Heart left ventricle (tissue), 16 donors: Measurements from ENCODE around the gene ENOX1. TPM values are rescaled to one million over a fixed set of nuclear protein-coding genes. Genes with fewer than 3 reads are reported as not detected.

Experiments used
- ATAC-seq, 4 donors: fragments of 200-7000 bp; cut with Tn5 transposase; one replicate each; pipeline ENCODE4 v1.9.1; 2020 to 2022; ENCODE audit warnings: moderate library complexity in 4 of 4, mild to moderate bottlenecking in 3 of 4, moderate number of reproducible peaks in 1 of 4
- DNase-seq, 5 donors: peaks; one replicate each; pipeline ENCODE4 v3.0.0-alpha.2; 2020
- H3K27ac ChIP-seq, 12 donors: fragments of 200-600 bp; sonication (generic) in 4 of 12; one replicate each; pipeline versions ENCODE4 v1.5.0 to v1.8.0; 2016 to 2022; ENCODE audit warnings: mild to moderate bottlenecking in 2 of 12
- H3K27me3 ChIP-seq, 9 donors: fragments of 200-600 bp; sonication (generic) in 2 of 9; one replicate each; pipeline versions ENCODE4 v1.5.1 to v1.8.0; 2016 to 2022; ENCODE audit warnings: mild to moderate bottlenecking in 3 of 9
- H3K36me3 ChIP-seq, 9 donors: fragments of 200-600 bp; sonication (generic) in 2 of 9; one replicate each; pipeline versions ENCODE4 v1.5.0 to v1.8.0; 2018 to 2022; ENCODE audit warnings: mild to moderate bottlenecking in 2 of 9
- H3K4me1 ChIP-seq, 12 donors: fragments of 200-600 bp; sonication (generic) in 4 of 12; one replicate each; pipeline versions ENCODE4 v1.5.0 to v1.8.0; 2016 to 2022; ENCODE audit warnings: mild to moderate bottlenecking in 3 of 12
- H3K4me3 ChIP-seq, 12 donors: fragments of 200-600 bp; sonication (generic) in 4 of 12; one replicate each; pipeline versions ENCODE4 v1.5.0 to v1.8.0; 2017 to 2022; ENCODE audit warnings: mild to moderate bottlenecking in 9 of 12, moderate library complexity in 4 of 12
- H3K9me3 ChIP-seq, 12 donors: fragments of 200-600 bp; sonication (generic) in 4 of 12; one replicate each; pipeline versions ENCODE4 v1.5.0 to v1.8.0; 2016 to 2022; ENCODE audit warnings: mild to moderate bottlenecking in 1 of 12
- CTCF ChIP-seq, 12 donors: fragments of 200-600 bp; sonication (generic) in 4 of 12; IDR thresholded peaks; one replicate each; pipeline versions ENCODE4 v1.5.0 to v1.8.0; 2018 to 2022; ENCODE audit warnings: antibody characterized with exemption in 12 of 12, mild to moderate bottlenecking in 5 of 12
- POLR2A ChIP-seq, 2 donors: fragments of 450-650 bp; IDR thresholded peaks; one replicate each; pipeline ENCODE4 v1.6.1; 2017; ENCODE audit warnings: antibody characterized with exemption in 2 of 2, mild to moderate bottlenecking in 2 of 2, moderate library complexity in 2 of 2
- WGBS, 4 donors: extraction: QIAGEN DNeasy Blood & Tissue Kit in 2 of 4; methylation state at CpG; one replicate each; pipeline versions ENCODE4 v1.1.5 to v1.1.7; 2013 to 2018; 5-methylcytosine and 5-hydroxymethylcytosine counted together
- intact Hi-C, 10 donors: fragments of 100-400 bp; cut with DNase I; formaldehyde crosslinking; loops; one replicate each; pipeline versions ENCODE4 v1.11.1 to v1.14.2; 2022
- polyA plus RNA-seq, 2 donors: library from polyadenylated mRNA; stranded (reverse); fragments of 200-250 nt; gene quantifications; one replicate each; pipeline ENCODE4 v1.2.3, GENCODE V29; 2013
- total RNA-seq, 9 donors: library from RNA; depleted of rRNA in 2 of 9; stranded (reverse); fragments of >200 nt in 2 of 9; fragmentation: NEBNext Ultra II Directional in 3 of 9; extraction: Animal tissue kit (Norgen Biotek cat#: 25700) in 3 of 9; gene quantifications; one replicate each; pipeline versions ENCODE4 v1.1.0 to v1.2.4, GENCODE V29; 2016 to 2023
- donor health status: ischemic (EF 13 %, LVEDD 7.1; RV severe dilation, severe dysfunction).
- donor health status: healthy with polysubstance abuse.
- donor health status: DM: no; HTN: yes; CAD: no.
- donor health status: DM: no; HTN: no; CAD: no.
- donor health status: ischemic (EF 25% LVEDD 6.9; RV normal size, moderate dysfunction).
- donor health status: ischemic (EF 25% LVEDD 5.7; RV mildly dilated, moderate dysfunction).
- donor health status: healthy.
- donor health status: DM: yes; HTN: yes; CAD: no.
- donor health status: ischemic (EF 35%, LVEDD 5.7; RV mildly dilated, moderate dysfunction).
- donor health status: nonischemic (EF 11% LVEDD 7.7; RV severe dilation, severe dysfunction).
- donor health status: DM: yes; HTN: yes; CAD: no.
- donor health status: PGD.
- donor health status: ischemic (EF 29% LVEDD 5.4; RV normal size, mild dysfunction).
- donor health status: nonischemic (EF 23%, LVEDD 6.1; RV moderate dilation, normal function).

ENOX1 gene
- total and polyA plus RNA-seq, 11 donors = 2.0 to 10.1 (median 5.4) TPM

GRCh38 chr13:43728421-43728820 is 58.4 kb downstream of the ENOX1 start:
- ATAC-seq = no peak
- DNase-seq = no peak
- Histone ChIP-seq H3K4me1 (peaks cover 0 to 16% (median 0%) of the 10 kb centered on the region in 12 donors), H3K9me3 (no peaks in the 10 kb centered on the region), H3K36me3 (no peaks in the 10 kb centered on the region), H3K27ac (peak overlapping the region in 4 of 12 donors; percentile 8 to 35 (median 18)), H3K4me3 (no peak overlapping the region), H3K27me3 (no peaks in the 10 kb centered on the region)
- intact Hi-C loops = no loop called here
- 72 to 83% (median 78%) methylated on average over 1 of the region's 1 CpG for WGBS, 4 donors
- TF ChIP-seq POLR2A (IDR thresholded peaks at IDR 0.05) (no peak), CTCF (IDR thresholded peaks at IDR 0.05) (no peak)

DNA sequence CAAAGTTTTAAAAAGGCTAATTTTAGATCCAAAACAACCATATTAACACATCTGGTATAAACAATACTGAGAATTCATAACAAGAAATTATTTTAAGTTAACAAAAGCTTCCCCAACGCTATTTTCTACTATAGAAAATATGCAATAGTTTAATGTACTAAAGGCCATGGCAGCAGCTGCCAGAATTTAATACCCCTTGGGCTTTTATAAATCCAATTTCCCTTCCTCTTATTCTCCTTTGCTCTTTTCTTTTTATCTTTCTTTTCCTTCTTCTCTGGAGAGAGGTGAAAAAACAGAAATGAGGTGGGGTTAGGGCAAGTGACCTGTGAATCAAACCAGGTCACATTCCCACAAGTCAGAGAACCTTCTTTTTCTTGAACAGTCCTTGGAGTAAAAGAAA is 58.9 kb downstream of the ENOX1 start:
- Histone ChIP-seq H3K27ac (peak overlapping the region in 3 of 12 donors; percentile 0 to 17 (median 15)), H3K27me3 (no peaks in the 10 kb centered on the region), H3K36me3 (no peaks in the 10 kb centered on the region), H3K9me3 (no peaks in the 10 kb centered on the region), H3K4me1 (peaks cover 0 to 16% (median 0%) of the 10 kb centered on the region in 12 donors), H3K4me3 (no peak overlapping the region)
- 61 to 76% (median 68%) methylated on average over 1 of the region's 1 CpG for WGBS, 4 donors
- ATAC-seq = no peak
- no peak for DNase-seq
- TF ChIP-seq CTCF (IDR thresholded peaks at IDR 0.05) (no peak), POLR2A (IDR thresholded peaks at IDR 0.05) (no peak)
- intact Hi-C loops = no loop called here

DNA sequence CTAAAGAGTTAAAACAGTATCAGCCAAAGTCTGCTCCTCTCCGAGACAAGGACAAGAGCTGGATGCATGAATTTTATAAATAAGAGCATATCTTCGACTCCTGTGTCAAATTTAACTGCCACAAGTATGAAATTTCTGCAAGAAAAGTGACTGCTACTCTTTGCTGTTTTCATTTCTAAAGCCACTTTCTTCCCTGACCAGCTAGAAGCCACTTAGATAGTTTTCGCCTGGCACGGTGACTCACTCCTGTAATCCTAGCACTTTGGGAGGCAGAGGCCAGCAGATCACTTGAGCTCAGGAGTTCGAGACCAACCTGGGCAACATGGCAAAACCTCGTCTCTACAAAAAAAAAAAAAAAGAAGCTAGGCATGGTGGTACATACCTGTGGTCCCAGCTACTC is 61.3 kb downstream of the ENOX1 start:
- 75 to 84% (median 80%) methylated on average over 6 of the region's 6 CpGs for WGBS, 4 donors
- Histone ChIP-seq H3K4me1 (peaks cover 0 to 2% (median 0%) of the 10 kb centered on the region in 12 donors), H3K4me3 (no peak overlapping the region), H3K9me3 (no peaks in the 10 kb centered on the region), H3K36me3 (no peaks in the 10 kb centered on the region), H3K27ac (no peak overlapping the region), H3K27me3 (no peaks in the 10 kb centered on the region)
- DNase-seq = no peak
- TF ChIP-seq CTCF (IDR thresholded peaks at IDR 0.05) = no peak
- TF ChIP-seq POLR2A (IDR thresholded peaks at IDR 0.05) = no peak
- no peak for ATAC-seq
- intact Hi-C loops = no loop called here

DNA sequence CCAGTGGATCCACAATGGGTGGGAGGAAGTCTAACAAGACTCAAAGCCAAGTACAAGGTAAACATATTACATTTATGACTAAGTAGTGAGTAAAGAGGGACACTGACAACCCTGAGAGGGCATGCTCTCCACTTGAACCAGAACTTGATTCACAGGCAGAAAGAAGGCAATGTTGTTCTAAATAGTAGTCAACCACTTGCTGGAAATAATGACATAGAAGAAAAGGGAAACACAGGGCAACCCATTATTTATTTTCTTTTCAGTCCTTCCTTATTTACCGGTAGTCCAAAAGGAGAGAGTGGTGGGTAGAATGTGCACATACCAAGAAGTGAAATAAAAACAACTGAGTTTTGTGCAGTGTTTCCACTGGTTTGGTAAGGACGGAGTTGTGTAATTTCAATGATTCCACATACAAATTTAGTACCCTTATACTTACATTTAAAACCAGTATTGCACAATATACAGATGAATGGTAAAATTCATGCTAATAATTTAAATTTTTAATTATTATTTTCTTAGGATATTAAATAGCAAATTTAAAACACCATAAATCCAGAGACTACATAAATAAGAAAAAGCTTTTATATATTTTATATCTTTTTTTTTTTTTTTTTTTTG is 65.9 kb downstream of the ENOX1 start:
- DNase-seq = no peak
- no peaks in the 10 kb centered on the region for H3K4me1 ChIP-seq
- no peaks in the 10 kb centered on the region for H3K27me3 ChIP-seq
- H3K9me3 ChIP-seq = peaks cover 0 to 2% (median 0%) of the 10 kb centered on the region in 12 donors
- intact Hi-C loops = no loop called here
- no peaks in the 10 kb centered on the region for H3K36me3 ChIP-seq
- H3K27ac ChIP-seq = no peak overlapping the region
- WGBS, 4 donors = 46 to 50% (median 47%) methylated on average over 2 of the region's 2 CpGs
- ATAC-seq = no peak
- no peak overlapping the region for H3K4me3 ChIP-seq
- TF ChIP-seq CTCF (IDR thresholded peaks at IDR 0.05) (no peak), POLR2A (IDR thresholded peaks at IDR 0.05) (no peak)
